RWPE2 (cell line): ENCODE data around the gene PLA2G4C.
"Not testable (repeated sequence)": the region's sequence is repeated elsewhere in the genome, so short reads cannot be mapped to it uniquely, and the experiment has no call there.

Experiments
- ATAC-seq: fragments of 200-7000 bp; cut with Tn5 transposase; 3 replicates; pipeline ENCODE4 v1.9.1; 2021; ENCODE audit warnings: low read depth
- DNase-seq: peaks from one replicate; pipeline ENCODE4 v3.0.0-alpha.2; 2020; ENCODE audit warnings: low spot score
- H3K27ac ChIP-seq: fragments of 450-650 bp; 2 replicates; pipeline ENCODE4 v1.5.1; 2017; ENCODE audit warnings: mild to moderate bottlenecking; ENCODE audit not compliant: poor library complexity, severe bottlenecking
- H3K27me3 ChIP-seq: fragments of 250-450 bp; sonication (Bioruptor Pico); 2 replicates; pipeline ENCODE4 v1.5.1; 2021; ENCODE audit warnings: mild to moderate bottlenecking, moderate library complexity; ENCODE audit not compliant: insufficient read depth, poor library complexity, severe bottlenecking
- H3K36me3 ChIP-seq: fragments of 250-450 bp; sonication (Bioruptor Pico); 2 replicates; pipeline ENCODE4 v1.5.1; 2020; ENCODE audit warnings: low read depth, mild to moderate bottlenecking, moderate library complexity
- H3K4me1 ChIP-seq: fragments of 250-450 bp; sonication (Bioruptor Pico); 2 replicates; pipeline ENCODE4 v1.5.1; 2021; ENCODE audit warnings: mild to moderate bottlenecking, moderate library complexity; ENCODE audit not compliant: insufficient read depth, poor library complexity, severe bottlenecking
- H3K4me3 ChIP-seq: fragments of 250-450 bp; sonication (Bioruptor Pico); 2 replicates; pipeline ENCODE4 v1.5.1; 2021; ENCODE audit warnings: mild to moderate bottlenecking, moderate library complexity; ENCODE audit not compliant: severe bottlenecking
- H3K9me3 ChIP-seq: fragments of 250-450 bp; sonication (Bioruptor Pico); 2 replicates; pipeline ENCODE4 v1.5.1; 2021; ENCODE audit warnings: mild to moderate bottlenecking, moderate library complexity; ENCODE audit not compliant: severe bottlenecking
- TF ChIP-seq, protein P1 (sequence below): fragments of 450-650 bp; IDR thresholded peaks from one replicate; pipeline ENCODE4 v1.5.1; 2017; ENCODE audit warnings: mild to moderate bottlenecking, moderate library complexity; ENCODE audit not compliant: poor library complexity, severe bottlenecking

The PLA2G4C gene

DNA sequence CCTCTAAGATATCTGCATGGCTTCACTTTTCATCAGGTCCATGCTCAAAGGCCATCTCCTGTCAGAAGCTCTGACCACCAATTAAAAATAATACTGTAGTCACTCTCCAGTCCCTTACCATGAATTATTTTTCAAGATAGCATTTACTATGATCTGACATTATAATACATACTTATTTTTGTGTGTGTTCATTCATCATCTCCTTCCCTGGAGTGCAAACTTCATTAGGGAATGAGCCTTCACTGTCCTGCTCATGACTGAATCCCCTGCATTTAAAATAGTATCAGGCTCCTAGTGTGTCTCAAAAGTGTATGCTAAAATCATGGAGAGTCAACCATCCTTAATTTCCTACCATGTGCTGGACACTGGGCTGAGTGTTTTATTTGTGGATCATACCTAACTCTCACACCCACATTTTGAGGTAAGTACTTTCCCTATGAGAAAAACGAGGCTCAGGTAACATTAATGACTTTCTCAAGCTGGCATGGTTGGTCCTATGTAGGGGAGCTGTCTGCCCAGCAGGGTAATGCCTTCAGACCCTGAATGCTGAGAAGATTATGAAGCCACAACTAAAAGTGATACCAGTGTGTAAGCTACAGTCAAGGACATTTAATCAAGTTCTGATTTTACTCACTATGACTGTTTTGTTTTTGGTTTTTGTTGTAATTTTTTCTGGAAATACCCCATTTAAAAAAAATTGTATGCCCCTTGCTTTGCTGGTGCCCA is 16.3 kb downstream of the PLA2G4C start:
- Histone ChIP-seq H3K9me3 (no peaks in the 10 kb centered on the region), H3K27ac (no peak overlapping the region), H3K4me3 (no peak overlapping the region), H3K4me1 (no peaks in the 10 kb centered on the region), H3K27me3 (no peaks in the 10 kb centered on the region), H3K36me3 (no peaks in the 10 kb centered on the region)
- TF ChIP-seq, protein P1, sequence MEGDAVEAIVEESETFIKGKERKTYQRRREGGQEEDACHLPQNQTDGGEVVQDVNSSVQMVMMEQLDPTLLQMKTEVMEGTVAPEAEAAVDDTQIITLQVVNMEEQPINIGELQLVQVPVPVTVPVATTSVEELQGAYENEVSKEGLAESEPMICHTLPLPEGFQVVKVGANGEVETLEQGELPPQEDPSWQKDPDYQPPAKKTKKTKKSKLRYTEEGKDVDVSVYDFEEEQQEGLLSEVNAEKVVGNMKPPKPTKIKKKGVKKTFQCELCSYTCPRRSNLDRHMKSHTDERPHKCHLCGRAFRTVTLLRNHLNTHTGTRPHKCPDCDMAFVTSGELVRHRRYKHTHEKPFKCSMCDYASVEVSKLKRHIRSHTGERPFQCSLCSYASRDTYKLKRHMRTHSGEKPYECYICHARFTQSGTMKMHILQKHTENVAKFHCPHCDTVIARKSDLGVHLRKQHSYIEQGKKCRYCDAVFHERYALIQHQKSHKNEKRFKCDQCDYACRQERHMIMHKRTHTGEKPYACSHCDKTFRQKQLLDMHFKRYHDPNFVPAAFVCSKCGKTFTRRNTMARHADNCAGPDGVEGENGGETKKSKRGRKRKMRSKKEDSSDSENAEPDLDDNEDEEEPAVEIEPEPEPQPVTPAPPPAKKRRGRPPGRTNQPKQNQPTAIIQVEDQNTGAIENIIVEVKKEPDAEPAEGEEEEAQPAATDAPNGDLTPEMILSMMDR = no peak
- ATAC-seq = no peak
- no peak for DNase-seq

GRCh38 chr19:48091111-48091718 is 19.4 kb downstream of the PLA2G4C start:
- DNase-seq, H3K27ac ChIP-seq, H3K36me3 ChIP-seq, H3K4me3 ChIP-seq, H3K9me3 ChIP-seq, H3K27me3 ChIP-seq, H3K4me1 ChIP-seq: not testable (repeated sequence)
- ATAC-seq = peak; percentile 88

DNA sequence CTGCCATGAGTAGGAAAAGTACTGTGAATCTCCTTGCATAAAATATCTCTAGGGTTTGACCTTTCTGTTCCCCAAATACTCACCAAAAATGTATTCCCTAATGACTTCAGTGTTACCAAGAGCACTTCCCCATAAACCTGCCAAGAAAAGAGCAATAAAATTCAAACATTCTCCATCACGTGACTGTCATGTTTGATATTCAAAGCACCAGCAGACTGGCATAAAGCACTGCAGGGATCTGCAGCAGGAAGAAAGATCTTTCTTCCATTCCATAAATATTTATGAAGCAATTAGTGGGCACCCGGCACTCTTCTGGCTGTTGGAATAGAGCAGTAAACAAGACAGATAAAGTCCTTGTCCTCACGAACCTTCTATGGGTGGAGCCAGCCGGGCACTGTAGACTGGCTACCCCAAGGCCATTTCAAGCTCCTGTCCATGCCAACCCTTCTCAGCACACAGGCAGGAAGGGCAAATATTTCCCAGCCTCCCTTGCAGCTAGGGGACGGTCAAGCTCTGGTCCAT is 20.3 kb downstream of the PLA2G4C start:
- DNase-seq = no peak
- no peaks in the 10 kb centered on the region for H3K36me3 ChIP-seq
- no peak for ATAC-seq

DNA sequence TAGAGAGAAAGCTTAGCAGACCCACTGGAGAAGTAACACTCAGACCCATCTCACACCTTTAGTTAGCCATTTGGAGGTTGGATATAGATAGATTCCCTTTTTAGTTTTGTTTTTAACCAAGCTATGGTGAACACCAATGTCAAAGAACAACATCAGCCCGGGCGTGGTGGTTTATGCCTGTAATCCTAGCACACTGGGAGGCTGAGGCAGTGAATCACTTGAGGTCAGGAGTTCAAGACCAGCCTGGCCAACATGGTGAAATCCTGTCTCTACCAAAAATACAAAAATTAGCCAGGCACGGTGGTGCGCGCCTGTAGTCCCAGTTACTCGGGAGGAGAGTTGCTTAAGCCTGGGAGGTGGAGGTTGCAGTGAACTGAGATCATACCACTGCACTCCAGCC is 21.6 kb downstream of the PLA2G4C start:
- not testable (repeated sequence) for H3K27me3 ChIP-seq, H3K4me1 ChIP-seq, H3K4me3 ChIP-seq, ATAC-seq, H3K9me3 ChIP-seq, DNase-seq, H3K27ac ChIP-seq, H3K36me3 ChIP-seq

More for the DNA sequence above, 20.3 kb downstream of the PLA2G4C start:
- TF ChIP-seq, protein P1 = no peak
- Histone ChIP-seq H3K27me3 (no peaks in the 10 kb centered on the region), H3K4me1 (no peaks in the 10 kb centered on the region), H3K4me3 (no peak overlapping the region), H3K27ac (no peak overlapping the region), H3K9me3 (no peaks in the 10 kb centered on the region)

GRCh38 chr19:48085904-48086864 is 24.4 kb downstream of the PLA2G4C start:
- H3K27me3 ChIP-seq = no peaks in the 10 kb centered on the region
- ATAC-seq (no peak), DNase-seq (no peak)
- no peaks in the 10 kb centered on the region for H3K9me3 ChIP-seq
- H3K4me1 ChIP-seq = no peaks in the 10 kb centered on the region
- no peak overlapping the region for H3K27ac ChIP-seq
- no peaks in the 10 kb centered on the region for H3K36me3 ChIP-seq
- no peak overlapping the region for H3K4me3 ChIP-seq
- TF ChIP-seq, protein P1 = no peak
